IMR-90 (cell line): ENCODE measurements around the gene BRINP1. TPM values are rescaled to one million over a fixed set of nuclear protein-coding genes. Genes with fewer than 3 reads are reported as not detected.

Source experiments
- ATAC-seq: fragments of 200-7000 bp; cut with Tn5 transposase; 2 replicates; pipeline ENCODE4 v1.9.1; 2020; ENCODE audit warnings: low read depth, mild to moderate bottlenecking, moderate library complexity
- BruUV-seq: library from RNA; stranded (reverse); fragments of 400-500 nt; replicated peaks from 2 replicates; lab custom pipeline; 2021; lab: Mats Ljungman, UMichigan
- CTCF ChIA-PET: fragments of 300-600 bp; formaldehyde crosslinking; extraction: SDS; loops from one replicate; lab custom pipeline; 2021; ENCODE audit warnings: antibody characterized with exemption; lab: Yijun Ruan, JAX
- POLR2A ChIA-PET: fragments of 300-600 bp; sonication (Branson Sonifier 250); formaldehyde crosslinking; loops from one replicate; lab custom pipeline; 2022; ENCODE audit warnings: antibody characterized with exemption; ENCODE audit not compliant: unreplicated experiment; lab: Charles Lee
- DNase-seq: peaks from one replicate; pipeline ENCODE4 v3.0.0; 2013
- H2AFZ ChIP-seq: replicated peaks from 2 replicates; pipeline ENCODE3; 2013; ENCODE audit warnings: low read length, mild to moderate bottlenecking; ENCODE audit not compliant: poor library complexity
- H2AK5ac ChIP-seq: 2 replicates; pipeline ENCODE4 v1.6.1; 2013; ENCODE audit warnings: low read depth, low read length, inconsistent platforms
- H2AK9ac ChIP-seq: replicated peaks from 2 replicates; pipeline ENCODE3; 2013; ENCODE audit warnings: mild to moderate bottlenecking, low read depth, low read length, moderate library complexity; ENCODE audit not compliant: poor library complexity
- H2BK120ac ChIP-seq: 2 replicates; pipeline ENCODE4 v1.6.1; 2013; ENCODE audit warnings: low read depth, low read length, inconsistent platforms
- H2BK15ac ChIP-seq: 3 replicates; pipeline ENCODE4 v1.6.1; 2013; ENCODE audit warnings: low read depth, low read length, inconsistent platforms
- H2BK20ac ChIP-seq: 2 replicates; pipeline ENCODE4 v1.6.1; 2013; ENCODE audit warnings: low read depth, mild to moderate bottlenecking, inconsistent platforms, low read length, moderate library complexity
- H2BK5ac ChIP-seq: 2 replicates; pipeline ENCODE4 v1.6.1; 2013; ENCODE audit warnings: mild to moderate bottlenecking, low read depth, low read length, inconsistent platforms; ENCODE audit not compliant: poor library complexity, severe bottlenecking
- H3K14ac ChIP-seq: replicated peaks from 2 replicates; pipeline ENCODE4 v1.6.1; 2013; ENCODE audit warnings: low read depth, low read length, inconsistent platforms
- H3K18ac ChIP-seq: 2 replicates; pipeline ENCODE4 v1.6.1; 2013; ENCODE audit warnings: low read depth, low read length, control low read depth
- H3K23ac ChIP-seq: 2 replicates; pipeline ENCODE4 v1.6.1; 2013; ENCODE audit warnings: low read depth, low read length, inconsistent platforms
- H3K27ac ChIP-seq: 2 replicates; pipeline ENCODE4 v1.5.1; 2013; ENCODE audit warnings: mild to moderate bottlenecking, control low read depth, low read length; ENCODE audit not compliant: insufficient read depth
- H3K27me3 ChIP-seq: 2 replicates; pipeline ENCODE4 v1.6.1; 2013; ENCODE audit warnings: low read length; ENCODE audit not compliant: control insufficient read depth, insufficient read depth
- H3K36me3 ChIP-seq: 2 replicates; pipeline ENCODE4 v1.6.1; 2013; ENCODE audit warnings: low read length, mixed read lengths; ENCODE audit not compliant: control insufficient read depth, insufficient read depth
- H3K4ac ChIP-seq: 2 replicates; pipeline ENCODE4 v1.6.1; 2013; ENCODE audit warnings: low read depth, low read length, inconsistent platforms
- H3K4me1 ChIP-seq: 2 replicates; pipeline ENCODE4 v1.6.1; 2013; ENCODE audit warnings: low read length, mixed read lengths; ENCODE audit not compliant: control insufficient read depth, insufficient read depth
- H3K4me2 ChIP-seq: 2 replicates; pipeline ENCODE4 v1.6.1; 2013; ENCODE audit warnings: low read depth, mild to moderate bottlenecking, control low read depth, low read length, moderate library complexity
- H3K4me3 ChIP-seq: 2 replicates; pipeline ENCODE4 v1.5.1; 2013; ENCODE audit warnings: low read depth, mild to moderate bottlenecking, control low read depth, low read length, moderate library complexity; ENCODE audit not compliant: insufficient read depth
- H3K56ac ChIP-seq: 2 replicates; pipeline ENCODE4 v1.6.1; 2013; ENCODE audit warnings: low read length, inconsistent platforms; ENCODE audit not compliant: insufficient read depth; ENCODE audit errors: extremely low read depth
- H3K79me1 ChIP-seq, 2 experiments: 2 replicates each; pipeline ENCODE4 v1.6.1; 2013; ENCODE audit warnings: low read length in 2 of 2, inconsistent platforms in 1 of 2, low read depth in 1 of 2
- H3K9ac ChIP-seq: 2 replicates; pipeline ENCODE4 v1.6.1; 2013; ENCODE audit warnings: low read depth, low read length, control low read depth
- H3K9me1 ChIP-seq: 2 replicates; pipeline ENCODE4 v1.6.1; 2013; ENCODE audit warnings: low read length, inconsistent platforms; ENCODE audit not compliant: insufficient read depth
- H3K9me3 ChIP-seq: 2 replicates; pipeline ENCODE4 v1.6.1; 2013; ENCODE audit warnings: low read length; ENCODE audit not compliant: control insufficient read depth, insufficient read depth
- H4K20me1 ChIP-seq: 2 replicates; pipeline ENCODE4 v1.6.1; 2013; ENCODE audit warnings: low read length, inconsistent platforms; ENCODE audit not compliant: insufficient read depth
- H4K5ac ChIP-seq: 2 replicates; pipeline ENCODE4 v1.6.1; 2013; ENCODE audit warnings: mild to moderate bottlenecking, low read depth, low read length, control low read depth
- H4K8ac ChIP-seq, 2 experiments: 2 replicates each; pipeline ENCODE4 v1.6.1; 2013; ENCODE audit warnings: low read depth in 2 of 2, low read length in 2 of 2, control low read depth in 1 of 2, inconsistent platforms in 1 of 2
- H4K91ac ChIP-seq: 2 replicates; pipeline ENCODE4 v1.6.1; 2013; ENCODE audit warnings: low read depth, low read length, inconsistent platforms; ENCODE audit not compliant: insufficient read depth
- BHLHE40 ChIP-seq: fragments of 150-350 bp; IDR thresholded peaks from 2 replicates; pipeline ENCODE4 v1.6.1; 2016; ENCODE audit warnings: mild to moderate bottlenecking, low read depth, low read length
- CEBPB ChIP-seq: IDR thresholded peaks from 2 replicates; pipeline ENCODE4 v1.6.1; 2012; ENCODE audit warnings: low read depth, low read length, improper control_type of control experiment
- CHD1 ChIP-seq: IDR thresholded peaks from 2 replicates; pipeline ENCODE4 v1.6.1; 2012; ENCODE audit warnings: low read depth, low read length, improper control_type of control experiment
- FOS ChIP-seq: fragments of 150-350 bp; IDR thresholded peaks from 2 replicates; pipeline ENCODE4 v1.6.1; 2016; ENCODE audit warnings: low read depth, low read length
- MAFK ChIP-seq: IDR thresholded peaks from 2 replicates; pipeline ENCODE4 v1.6.1; 2012; ENCODE audit warnings: low read depth, low read length, improper control_type of control experiment
- MAZ ChIP-seq: IDR thresholded peaks from 2 replicates; pipeline ENCODE4 v1.6.1; 2012; ENCODE audit warnings: low read depth, mild to moderate bottlenecking, low read length, improper control_type of control experiment, moderate library complexity, borderline replicate concordance
- MXI1 ChIP-seq: IDR thresholded peaks from 2 replicates; pipeline ENCODE4 v1.6.1; 2012; ENCODE audit warnings: low read depth, mild to moderate bottlenecking, low read length, moderate library complexity, borderline replicate concordance
- NFE2L2 ChIP-seq: fragments of 150-350 bp; IDR thresholded peaks from 2 replicates; pipeline ENCODE4 v1.6.1; 2016; ENCODE audit warnings: low read depth, mild to moderate bottlenecking, low read length
- POLR2A ChIP-seq: IDR thresholded peaks from 2 replicates; pipeline ENCODE4 v1.6.1; 2012; ENCODE audit warnings: mild to moderate bottlenecking, low read depth, low read length
- RAD21 ChIP-seq: IDR thresholded peaks from 2 replicates; pipeline ENCODE4 v1.6.1; 2012; ENCODE audit warnings: low read length, improper control_type of control experiment
- RCOR1 ChIP-seq: IDR thresholded peaks from 2 replicates; pipeline ENCODE4 v1.6.1; 2012; ENCODE audit warnings: mild to moderate bottlenecking, low read length, improper control_type of control experiment; ENCODE audit not compliant: insufficient replicate concordance
- RFX5 ChIP-seq: IDR thresholded peaks from 2 replicates; pipeline ENCODE4 v1.8.0; 2012; ENCODE audit warnings: low read depth, mild to moderate bottlenecking, low read length, moderate library complexity
- SMC3 ChIP-seq: fragments of 150-350 bp; IDR thresholded peaks from 2 replicates; pipeline ENCODE4 v1.6.1; 2016; ENCODE audit warnings: low read depth, mild to moderate bottlenecking, antibody characterized with exemption, low read length, moderate library complexity
- USF2 ChIP-seq: fragments of 150-350 bp; IDR thresholded peaks from 2 replicates; pipeline ENCODE4 v1.6.1; 2017; ENCODE audit warnings: mild to moderate bottlenecking, antibody characterized with exemption, low read length, low read depth
- whole genome bisulfite sequencing, 2 experiments: methylation state at CpG; one replicate each; pipeline versions ENCODE4 v1.1.5 to v1.1.7; 2013; ENCODE audit warnings: missing lambda C conversion rate in 2 of 2; ENCODE audit not compliant: insufficient read length in 1 of 2; ENCODE audit errors: extremely low coverage in 2 of 2; 5-methylcytosine and 5-hydroxymethylcytosine counted together
- dilution Hi-C: fragments of 300-500 bp; cut with HindIII; formaldehyde crosslinking; loops from one replicate; pipeline ENCODE4 v1.14.3; 2018; ENCODE audit warnings: low sequenced_read_pairs; ENCODE audit not compliant: unreplicated experiment
- in situ Hi-C: fragments of 300-500 bp; cut with MboI; formaldehyde crosslinking; loops from 3 replicates; pipeline ENCODE4 v1.14.3; 2019; ENCODE audit warnings: low sequenced_read_pairs, inconsistent platforms, mixed read lengths
- intact Hi-C: fragments of 100-400 bp; cut with micrococcal nuclease; formaldehyde crosslinking; loops from 2 replicates; pipeline ENCODE4 v1.10.0; 2022
- polyA plus RNA-seq, 3 experiments: library from polyadenylated mRNA; depleted of rRNA; stranded (reverse); fragments of >200 nt; gene quantifications; 2 replicates each; pipeline ENCODE4 v1.2.3, GENCODE V29; 2012; ENCODE audit warnings: low replicate concordance in 1 of 3
- total RNA-seq: library from RNA; depleted of rRNA; stranded (reverse); fragments of >200 nt; gene quantifications from 2 replicates; pipeline ENCODE4 v1.2.3, GENCODE V29; 2012
- TF ChIP-seq, protein P1 (sequence below): fragments of 150-350 bp; IDR thresholded peaks from 2 replicates; pipeline ENCODE4 v1.6.1; 2016; ENCODE audit warnings: low read depth, mild to moderate bottlenecking, low read length, moderate library complexity, borderline replicate concordance
- TF ChIP-seq, protein P2 (sequence below): conservative IDR thresholded peaks from 2 replicates; pipeline ENCODE4 v1.5.1; 2012; ENCODE audit warnings: mild to moderate bottlenecking, low read depth, low read length, improper control_type of control experiment

BRINP1 gene
- total and polyA plus RNA-seq, 2 of the 4 experiments (the other 2 are of a cell fraction): under 0.01 TPM; not detected in 1

GRCh38 chr9:119278171-119278570 is 91.1 kb downstream of the BRINP1 start:
- Histone ChIP-seq H2BK15ac (no peak overlapping the region), H3K79me1 (no peaks in the 10 kb centered on the region), H3K56ac (no peak overlapping the region), H3K27ac (no peak overlapping the region), H2BK5ac (no peak overlapping the region), H2BK20ac (no peak overlapping the region), H3K27me3 (no peaks in the 10 kb centered on the region), H3K9ac (no peak overlapping the region), H3K23ac (no peak overlapping the region), H3K14ac (no peak overlapping the region), H3K4me3 (no peak overlapping the region), H3K36me3 (no peaks in the 10 kb centered on the region), H2AK5ac (no peak overlapping the region), H2AK9ac (no peak overlapping the region), H3K4ac (no peak overlapping the region), H2BK120ac (no peak overlapping the region), H2AFZ (no peak overlapping the region), H4K91ac (no peak overlapping the region), H3K9me1 (no peaks in the 10 kb centered on the region), H3K4me2 (no peak overlapping the region), H3K4me1 (no peaks in the 10 kb centered on the region), H3K9me3 (peaks cover 9% of the 10 kb centered on the region), H4K5ac (no peak overlapping the region), H3K18ac (no peak overlapping the region), H4K20me1 (no peaks in the 10 kb centered on the region), H4K8ac (no peak overlapping the region)
- in situ Hi-C loops: no loop called here
- ChIA-PET POLR2A (no interaction called here), CTCF (no interaction called here)
- TF ChIP-seq RFX5 (no peak), MAZ (no peak), RCOR1 (no peak), CHD1 (no peak), BHLHE40 (no peak), SMC3 (no peak), RAD21 (no peak), FOS (no peak), MXI1 (no peak), USF2 (no peak), POLR2A (no peak), MAFK (no peak), NFE2L2 (no peak), CEBPB (no peak)
- TF ChIP-seq, protein P1, sequence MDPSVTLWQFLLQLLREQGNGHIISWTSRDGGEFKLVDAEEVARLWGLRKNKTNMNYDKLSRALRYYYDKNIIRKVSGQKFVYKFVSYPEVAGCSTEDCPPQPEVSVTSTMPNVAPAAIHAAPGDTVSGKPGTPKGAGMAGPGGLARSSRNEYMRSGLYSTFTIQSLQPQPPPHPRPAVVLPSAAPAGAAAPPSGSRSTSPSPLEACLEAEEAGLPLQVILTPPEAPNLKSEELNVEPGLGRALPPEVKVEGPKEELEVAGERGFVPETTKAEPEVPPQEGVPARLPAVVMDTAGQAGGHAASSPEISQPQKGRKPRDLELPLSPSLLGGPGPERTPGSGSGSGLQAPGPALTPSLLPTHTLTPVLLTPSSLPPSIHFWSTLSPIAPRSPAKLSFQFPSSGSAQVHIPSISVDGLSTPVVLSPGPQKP: no peak
- TF ChIP-seq, protein P2, sequence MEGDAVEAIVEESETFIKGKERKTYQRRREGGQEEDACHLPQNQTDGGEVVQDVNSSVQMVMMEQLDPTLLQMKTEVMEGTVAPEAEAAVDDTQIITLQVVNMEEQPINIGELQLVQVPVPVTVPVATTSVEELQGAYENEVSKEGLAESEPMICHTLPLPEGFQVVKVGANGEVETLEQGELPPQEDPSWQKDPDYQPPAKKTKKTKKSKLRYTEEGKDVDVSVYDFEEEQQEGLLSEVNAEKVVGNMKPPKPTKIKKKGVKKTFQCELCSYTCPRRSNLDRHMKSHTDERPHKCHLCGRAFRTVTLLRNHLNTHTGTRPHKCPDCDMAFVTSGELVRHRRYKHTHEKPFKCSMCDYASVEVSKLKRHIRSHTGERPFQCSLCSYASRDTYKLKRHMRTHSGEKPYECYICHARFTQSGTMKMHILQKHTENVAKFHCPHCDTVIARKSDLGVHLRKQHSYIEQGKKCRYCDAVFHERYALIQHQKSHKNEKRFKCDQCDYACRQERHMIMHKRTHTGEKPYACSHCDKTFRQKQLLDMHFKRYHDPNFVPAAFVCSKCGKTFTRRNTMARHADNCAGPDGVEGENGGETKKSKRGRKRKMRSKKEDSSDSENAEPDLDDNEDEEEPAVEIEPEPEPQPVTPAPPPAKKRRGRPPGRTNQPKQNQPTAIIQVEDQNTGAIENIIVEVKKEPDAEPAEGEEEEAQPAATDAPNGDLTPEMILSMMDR: no peak
- DNase-seq (no peak), ATAC-seq (no peak)
- intact Hi-C loops: no loop called here
- BruUV-seq: no TSS peak
- 0% methylated on average over 1 of the region's 4 CpGs; no CpG with 5 or more reads in 1 of the 2 experiments for WGBS, 2 experiments
- dilution Hi-C loops: no loop called here
